GM18498 (cell line): Measurements from ENCODE around the gene NUFIP1.
"Not testable (repeated sequence)": the region's sequence is repeated elsewhere in the genome, so short reads cannot be mapped to it uniquely, and the experiment has no call there.

ENCODE experiments used
- ATAC-seq: cut with Tn5 transposase; IDR thresholded peaks from one replicate; pipeline ENCODE4 v1.9.1; 2021; ENCODE audit warnings: mild to moderate bottlenecking, moderate library complexity; ENCODE audit not compliant: unreplicated experiment

Gene NUFIP1

DNA sequence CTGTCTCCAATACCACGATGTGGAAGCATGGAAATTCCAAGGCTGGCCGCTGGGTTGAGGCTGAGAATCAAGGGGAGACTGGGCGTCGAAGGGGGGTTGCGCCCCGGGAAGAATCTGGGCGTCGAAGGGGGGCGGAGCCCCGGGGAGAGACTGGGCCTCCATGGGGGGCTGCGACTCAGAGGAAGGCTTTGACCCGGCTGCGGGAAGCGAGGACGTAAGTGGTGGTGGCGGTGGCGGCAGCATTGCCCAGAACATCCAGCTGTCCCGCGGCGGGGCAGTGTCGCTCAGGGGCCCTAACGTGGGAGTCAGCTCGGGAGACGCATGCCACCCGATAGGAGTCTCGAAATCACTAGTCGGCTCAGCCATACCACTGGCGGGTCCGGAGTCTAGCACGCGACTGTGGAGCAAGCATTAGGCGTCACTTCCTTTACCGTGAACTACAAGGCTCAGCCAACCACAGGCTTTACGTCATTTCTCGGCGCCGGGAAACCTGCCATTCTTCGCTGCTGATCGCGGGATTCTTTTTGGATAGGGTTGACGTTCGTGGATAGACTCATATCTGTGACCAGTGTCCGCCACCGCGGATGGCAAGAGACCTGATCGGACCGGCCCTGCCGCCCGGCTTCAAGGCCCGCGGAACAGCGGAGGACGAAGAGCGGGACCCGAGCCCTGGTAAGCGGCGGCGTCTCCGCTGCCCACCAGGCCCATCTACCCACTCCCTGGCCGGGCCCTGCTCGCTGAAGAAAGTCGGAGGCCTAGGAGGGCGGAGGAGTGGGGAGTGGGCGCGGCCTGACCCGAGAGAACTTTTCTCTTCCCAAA, at the start of gene NUFIP1, which contains the start of gene GPALPP1:
TSS of gene NUFIP1 (minus strand) at position 401 of the 819 bp plus-strand sequence. CDS start at position 366, 35 bp downstream.
TSS of gene GPALPP1 (plus strand) at position 468 of the 819 bp plus-strand sequence. CDS start at position 585, 117 bp downstream.
- ATAC-seq, result peak; percentile 98

DNA sequence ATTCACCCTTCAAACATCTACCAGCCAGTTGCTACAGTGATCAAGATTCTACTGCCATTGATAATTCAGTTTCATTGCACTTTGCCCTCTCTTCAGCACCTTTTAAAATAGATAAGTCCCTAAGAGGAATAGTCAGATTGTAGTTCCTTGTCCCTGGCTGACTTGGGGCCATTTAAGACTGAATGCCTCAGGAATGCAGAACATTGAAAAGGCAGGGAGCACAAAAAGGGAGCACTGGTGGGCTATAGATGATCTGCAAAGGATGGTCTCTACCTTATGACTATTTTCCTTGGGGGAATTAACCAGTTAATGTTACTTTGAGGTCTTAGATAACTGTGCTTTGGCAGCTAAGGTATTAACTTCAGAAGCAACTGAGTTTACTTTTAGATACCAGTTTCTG, 46.9 kb upstream of the NUFIP1 start:
- ATAC-seq, result no peak

GRCh38 chr13:45034342-45034741, 45.1 kb upstream of the NUFIP1 start:
- no peak for ATAC-seq

DNA sequence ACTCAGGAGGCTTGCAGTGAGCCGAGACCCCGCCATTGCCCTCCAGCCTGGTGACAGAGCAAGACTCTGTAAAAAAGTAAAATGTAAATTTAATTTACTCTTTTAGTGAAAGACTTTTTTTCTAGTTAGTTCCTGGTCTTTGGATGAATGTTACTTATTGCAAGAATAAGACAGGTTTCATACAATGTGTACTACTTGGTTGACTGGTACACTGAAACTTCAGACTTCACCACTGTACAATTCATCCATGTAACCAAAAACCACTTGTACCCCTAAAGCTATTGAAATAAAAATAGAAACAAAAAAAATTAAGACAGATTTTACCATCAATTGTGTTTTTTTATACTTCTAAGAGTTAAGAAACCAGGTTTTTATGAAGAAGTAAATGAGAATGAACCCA, 35.6 kb upstream of the NUFIP1 start:
- ATAC-seq, result no peak

GRCh38 chr13:45021250-45021649, 32.0 kb upstream of the NUFIP1 start:
- ATAC-seq, result no peak

DNA sequence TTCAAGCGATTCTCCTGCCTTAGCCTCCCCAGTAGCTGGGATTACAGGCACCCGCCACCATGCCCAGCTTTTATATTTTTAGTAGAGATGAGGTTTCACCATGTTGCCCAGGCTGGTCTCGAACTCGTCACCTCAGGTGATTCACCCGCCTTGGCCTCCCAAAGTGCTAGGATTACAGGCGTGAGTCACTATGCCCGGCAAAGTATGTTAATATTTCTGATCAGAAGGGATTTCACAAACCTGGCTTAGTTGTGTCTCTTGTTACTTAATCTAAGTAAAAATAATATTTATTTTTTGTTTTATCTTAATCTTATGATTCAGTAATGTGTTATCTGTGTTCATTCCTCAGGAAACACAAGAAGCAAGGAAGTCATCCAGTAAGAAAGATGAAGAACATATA, 30.7 kb upstream of the NUFIP1 start:
- not testable (repeated sequence) for ATAC-seq

DNA sequence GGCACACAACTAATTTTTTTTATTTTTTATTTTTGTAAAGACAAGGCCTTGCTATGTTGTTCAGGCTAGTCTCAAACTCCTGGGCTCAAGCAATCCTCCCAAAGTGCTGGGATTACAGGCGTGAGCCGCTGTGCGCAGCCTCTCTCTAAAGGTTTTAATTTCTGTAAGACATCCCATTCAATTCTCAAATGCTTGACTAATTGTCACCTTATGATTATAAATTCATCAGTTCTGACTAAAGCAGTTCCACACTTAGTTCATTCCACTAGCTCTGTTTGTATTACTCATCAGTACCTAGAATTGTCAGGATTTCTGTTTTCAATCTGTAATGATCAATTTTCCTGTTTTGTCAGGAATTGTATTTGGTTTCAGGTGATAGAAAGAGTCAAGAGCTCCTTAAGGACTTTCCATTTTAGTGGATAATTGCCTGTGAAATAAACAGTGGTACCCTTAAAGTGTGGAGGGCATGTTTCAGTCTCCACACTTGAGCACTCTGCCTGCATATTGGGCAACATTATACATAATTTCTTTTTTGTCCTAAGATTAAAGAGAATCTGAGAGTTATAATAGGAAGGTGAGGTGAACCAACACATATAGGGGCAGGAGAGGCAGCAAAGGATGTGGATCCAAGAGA, 27.6 kb upstream of the NUFIP1 start:
- no peak for ATAC-seq

GRCh38 chr13:45015300-45015699, 26.0 kb upstream of the NUFIP1 start:
- ATAC-seq, result no peak

- ATAC-seq, result no peak
These were observed 21.9 kb upstream of the NUFIP1 start for GRCh38 chr13:45011198-45011597.

GRCh38 chr13:45007823-45008222, 18.6 kb upstream of the NUFIP1 start:
- no peak for ATAC-seq

- ATAC-seq, result no peak
These were observed 18.0 kb upstream of the NUFIP1 start for GRCh38 chr13:45007225-45007624.

GRCh38 chr13:45004096-45004495, 14.8 kb upstream of the NUFIP1 start:
- ATAC-seq, result no peak

DNA sequence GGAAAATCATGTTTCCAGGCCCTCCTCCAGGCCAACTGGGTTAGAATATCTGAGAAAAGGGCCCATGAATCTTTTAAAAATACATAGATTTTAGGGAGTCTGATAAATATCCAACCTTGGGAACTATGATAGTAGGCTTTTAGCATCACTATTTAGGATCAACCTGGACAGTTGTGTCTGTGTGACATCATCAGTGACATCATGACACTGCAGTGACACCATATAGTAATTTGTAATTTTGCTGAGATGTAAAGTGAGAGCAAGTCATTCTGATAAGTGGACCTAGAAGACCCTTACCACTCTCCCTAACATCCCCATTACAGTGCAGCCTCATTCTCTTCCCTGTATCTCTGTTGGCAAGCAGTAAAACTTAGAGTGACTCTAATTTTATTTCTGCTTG, 14.1 kb upstream of the NUFIP1 start:
- ATAC-seq, result no peak

- ATAC-seq, result no peak
These were observed 670 bp upstream of the NUFIP1 start for GRCh38 chr13:44989941-44990340.

GRCh38 chr13:44978328-44978727, 10.9 kb downstream of the NUFIP1 start:
- no peak for ATAC-seq

- no peak for ATAC-seq
These were observed 12.2 kb downstream of the NUFIP1 start for GRCh38 chr13:44976949-44977583.

DNA sequence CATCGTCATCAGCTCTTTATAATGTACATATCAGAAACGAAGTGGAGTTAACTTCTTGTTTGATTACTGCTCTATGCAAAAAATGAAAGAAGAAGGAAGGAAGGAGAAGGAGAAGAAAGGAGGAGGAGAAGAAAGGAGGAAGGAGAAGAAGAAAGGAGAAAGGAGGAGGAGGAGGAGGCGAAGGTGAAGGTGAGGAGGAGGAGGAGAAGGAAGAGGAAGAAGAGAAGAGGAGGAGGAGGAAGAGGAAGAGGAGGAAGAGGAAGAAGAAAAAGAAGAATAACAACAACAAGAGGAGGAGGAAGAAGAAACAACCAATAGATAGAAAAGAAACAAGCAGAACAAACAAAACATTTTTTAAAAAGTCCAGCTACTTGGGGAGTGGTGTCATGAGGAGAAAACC, 13.1 kb downstream of the NUFIP1 start:
- no peak for ATAC-seq

DNA sequence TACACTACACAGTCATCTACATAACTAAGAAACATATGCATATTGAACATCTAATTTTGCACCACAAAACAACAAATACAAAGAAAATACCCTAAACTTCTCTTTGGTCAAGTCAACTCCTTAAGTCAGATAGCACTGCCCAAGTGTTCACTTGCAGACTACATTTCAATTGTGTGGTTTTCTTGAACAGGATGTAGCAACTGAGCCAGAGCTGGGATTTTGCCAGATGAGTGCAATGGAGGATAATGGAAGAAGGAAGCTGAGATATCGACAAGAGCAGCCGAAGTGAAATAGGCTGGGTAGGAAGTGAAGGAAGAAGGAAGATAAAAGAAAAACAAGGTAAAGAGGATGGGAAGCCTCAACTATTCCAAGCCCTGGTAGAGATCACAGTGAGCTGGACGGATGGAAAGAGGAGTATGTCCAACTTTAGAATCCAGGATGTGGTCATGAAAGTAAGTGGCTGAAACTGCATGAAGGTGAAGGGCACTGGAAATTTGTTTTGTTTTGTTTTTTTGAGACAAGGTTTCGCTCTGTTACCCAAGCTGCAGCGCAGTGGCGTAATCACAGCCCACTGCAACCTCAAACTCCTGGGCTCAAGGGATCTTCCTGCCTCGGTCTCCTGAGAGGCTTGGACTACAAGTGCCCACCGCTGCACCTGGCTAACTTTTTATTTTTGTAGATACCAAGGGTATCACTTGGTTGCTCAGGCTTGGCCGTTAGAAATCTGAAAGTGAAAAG, 15.0 kb downstream of the NUFIP1 start:
- ATAC-seq, result peak; percentile 66

DNA sequence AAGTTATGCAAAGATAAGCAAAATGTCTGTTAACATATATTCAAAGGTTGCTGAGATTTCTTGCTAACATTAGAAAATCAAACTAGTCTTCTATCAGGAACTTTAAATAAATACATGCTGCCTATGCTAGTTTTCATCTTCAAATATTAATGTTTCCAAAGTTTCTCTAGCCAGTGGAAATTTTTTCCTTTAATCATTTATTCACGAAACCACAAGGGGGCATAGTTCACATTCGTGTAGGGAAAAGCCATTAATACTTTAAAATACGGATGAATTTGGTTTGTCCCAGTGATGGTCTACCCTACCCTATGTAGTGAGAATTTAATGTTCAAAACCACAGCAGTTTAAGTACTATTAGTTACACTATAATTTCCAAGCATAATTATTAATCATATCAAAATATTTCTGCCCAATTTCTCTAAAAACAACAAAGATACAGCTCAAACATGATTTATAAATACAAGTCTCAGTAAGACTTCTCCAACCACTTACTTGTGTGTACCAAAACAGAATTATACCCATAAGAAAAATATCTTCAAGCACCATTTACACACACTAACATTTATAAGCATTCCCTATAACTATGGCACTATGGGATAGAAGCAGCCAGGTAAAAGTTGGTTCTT, 16.2 kb downstream of the NUFIP1 start:
- ATAC-seq, result no peak
